SK-N-SH (cell line): ENCODE data around the gene DNAJC4. TPM values are rescaled to one million over a fixed set of nuclear protein-coding genes. Genes with fewer than 3 reads are reported as not detected.

Experiments
- CTCF ChIA-PET: fragments of 300-600, 350-600 bp; formaldehyde crosslinking; extraction: SDS; loops from one replicate; lab custom pipeline; 2021; lab: Yijun Ruan, JAX
- POLR2A ChIA-PET: fragments of 350-600 bp; sonication (Branson Sonifier 250); formaldehyde crosslinking; extraction: SDS; loops from one replicate; lab custom pipeline; 2020; ENCODE audit warnings: antibody characterized with exemption, inconsistent platforms; lab: Yijun Ruan, JAX
- DNase-seq: peaks from one replicate; pipeline ENCODE4 v3.0.0; 2012
- H2AFZ ChIP-seq: fragments of 200-600 bp; sonication (generic); 2 replicates; pipeline ENCODE4 v1.8.1; 2016; ENCODE audit warnings: antibody characterized with exemption, mild to moderate bottlenecking, low read depth
- H3F3A ChIP-seq: fragments of 200-600 bp; sonication (generic); replicated peaks from 2 replicates; pipeline ENCODE3; 2016; ENCODE audit warnings: antibody characterized with exemption, mild to moderate bottlenecking; ENCODE audit not compliant: insufficient read depth
- H3K27ac ChIP-seq, 2 experiments: fragments of 200-500 bp in 1 of 2; fragments of 200-600 bp in 1 of 2; sonication (Bioruptor generic) in 1 of 2; sonication (generic), shearing (Covaris generic) in 1 of 2; 2 replicates each; pipeline versions ENCODE4 v1.5.1 to v1.6.1; 2014 to 2016; ENCODE audit warnings: low read depth in 2 of 2, inconsistent platforms in 1 of 2, low read length in 1 of 2, mild to moderate bottlenecking in 1 of 2, mixed read lengths in 1 of 2
- H3K27me3 ChIP-seq: fragments of 200-600 bp; sonication (generic), shearing (Covaris generic); 2 replicates; pipeline ENCODE4 v1.6.1; 2016; ENCODE audit warnings: mixed run types; ENCODE audit not compliant: insufficient read depth
- H3K36me3 ChIP-seq, 2 experiments: fragments of 200-500 bp in 1 of 2; fragments of 200-600 bp in 1 of 2; sonication (Bioruptor generic) in 1 of 2; sonication (generic) in 1 of 2; replicated peaks in 1 of 2; 2 replicates each; pipeline versions ENCODE3 to v1.5.1; 2014 to 2016; ENCODE audit warnings: low read length in 1 of 2, mild to moderate bottlenecking in 1 of 2; ENCODE audit not compliant: insufficient read depth in 2 of 2, control insufficient read depth in 1 of 2
- H3K4me1 ChIP-seq, 2 experiments: fragments of 200-500 bp in 1 of 2; fragments of 200-600 bp in 1 of 2; sonication (Bioruptor generic) in 1 of 2; sonication (generic), shearing (Covaris generic) in 1 of 2; 2 replicates each; pipeline versions ENCODE4 v1.5.1 to v1.6.1; 2014 to 2016; ENCODE audit warnings: low read depth in 1 of 2, low read length in 1 of 2, mixed run types in 1 of 2; ENCODE audit not compliant: insufficient read depth in 2 of 2, control insufficient read depth in 1 of 2
- H3K4me2 ChIP-seq: fragments of 200-600 bp; sonication (generic), shearing (Covaris generic); 2 replicates; pipeline ENCODE4 v1.6.1; 2017; ENCODE audit warnings: mixed run types
- H3K4me3 ChIP-seq, 2 experiments: fragments of 200-500 bp in 1 of 2; fragments of 200-600 bp in 1 of 2; sonication (Bioruptor generic) in 1 of 2; sonication (generic), shearing (Covaris generic) in 1 of 2; 2 replicates each; pipeline versions ENCODE4 v1.5.1 to v1.8.1; 2014 to 2016; ENCODE audit warnings: low read depth in 2 of 2, inconsistent platforms in 1 of 2, low read length in 1 of 2, mild to moderate bottlenecking in 1 of 2, mixed read lengths in 1 of 2, moderate library complexity in 1 of 2
- H3K79me2 ChIP-seq: fragments of 200-600 bp; sonication (generic); 2 replicates; pipeline ENCODE4 v1.8.1; 2017; ENCODE audit warnings: mild to moderate bottlenecking; ENCODE audit not compliant: insufficient read depth
- H3K9ac ChIP-seq: fragments of 200-600 bp; sonication (generic); 2 replicates; pipeline ENCODE4 v1.6.1; 2017; ENCODE audit warnings: mixed run types
- H3K9me2 ChIP-seq: fragments of 200-600 bp; sonication (generic); 2 replicates; pipeline ENCODE4 v1.6.1; 2017; ENCODE audit warnings: mixed run types
- H3K9me3 ChIP-seq: fragments of 200-600 bp; sonication (generic); 2 replicates; pipeline ENCODE4 v1.6.1; 2017; ENCODE audit warnings: mixed run types, mild to moderate bottlenecking, moderate library complexity
- H4K20me1 ChIP-seq: fragments of 200-600 bp; sonication (generic); 2 replicates; pipeline ENCODE4 v1.6.1; 2017; ENCODE audit warnings: mild to moderate bottlenecking, mixed run types; ENCODE audit not compliant: insufficient read depth
- ELF1 ChIP-seq: IDR thresholded peaks from 2 replicates; pipeline ENCODE4 v1.4.0; 2012
- NFIC ChIP-seq: IDR thresholded peaks from 2 replicates; pipeline ENCODE4 v1.4.0; 2012; ENCODE audit warnings: borderline replicate concordance
- RFX5 ChIP-seq: IDR thresholded peaks from 2 replicates; pipeline ENCODE4 v1.6.1; 2012; ENCODE audit warnings: mild to moderate bottlenecking, improper control_type of control experiment, low read length
- YY1 ChIP-seq: IDR thresholded peaks from 2 replicates; pipeline ENCODE4 v1.4.0; 2012; ENCODE audit warnings: low read depth, mild to moderate bottlenecking
- ZBTB33 ChIP-seq: IDR thresholded peaks from 2 replicates; pipeline ENCODE4 v1.4.0; 2012; ENCODE audit warnings: low read depth, borderline replicate concordance
- WGBS: methylation state at CpG from one replicate; pipeline ENCODE4 v1.1.6; 2017; ENCODE audit warnings: low lambda C conversion rate; 5-methylcytosine and 5-hydroxymethylcytosine counted together
- polyA plus RNA-seq, 3 experiments: library from polyadenylated mRNA; depleted of rRNA; stranded (reverse); fragments of >200 nt; gene quantifications; 2 replicates each; pipeline ENCODE4 v1.2.3, GENCODE V29; 2012
- TF ChIP-seq, protein P1 (sequence below): fragments of 150-350 bp; IDR thresholded peaks from 2 replicates; pipeline ENCODE4 v1.6.1; 2016; ENCODE audit warnings: mild to moderate bottlenecking, low read depth, low read length

Gene DNAJC4
- polyA plus RNA-seq, 1 of the 3 experiments (the other 2 are of a cell fraction), result 52.1 TPM

DNA sequence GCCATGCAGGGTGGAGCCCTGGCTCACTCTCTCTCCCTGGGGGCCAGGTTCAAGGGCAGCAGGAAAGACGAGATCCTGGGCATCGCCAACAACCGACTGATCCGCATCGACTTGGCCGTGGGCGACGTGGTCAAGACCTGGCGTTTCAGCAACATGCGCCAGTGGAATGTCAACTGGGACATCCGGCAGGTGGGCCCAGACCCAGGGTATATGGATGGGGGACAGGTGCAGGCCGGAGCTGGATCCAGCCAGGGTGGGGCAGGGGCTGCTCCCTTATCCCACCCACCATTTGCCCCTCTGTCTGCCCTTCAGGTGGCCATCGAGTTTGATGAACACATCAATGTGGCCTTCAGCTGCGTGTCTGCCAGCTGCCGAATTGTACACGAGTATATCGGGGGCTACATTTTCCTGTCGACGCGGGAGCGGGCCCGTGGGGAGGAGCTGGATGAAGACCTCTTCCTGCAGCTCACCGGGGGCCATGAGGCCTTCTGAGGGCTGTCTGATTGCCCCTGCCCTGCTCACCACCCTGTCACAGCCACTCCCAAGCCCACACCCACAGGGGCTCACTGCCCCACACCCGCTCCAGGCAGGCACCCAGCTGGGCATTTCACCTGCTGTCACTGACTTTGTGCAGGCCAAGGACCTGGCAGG is 7.2 kb upstream of the DNAJC4 start:
- POLR2A ChIA-PET, result interaction anchor here (1.0 to 1.4 kb wide), 3 partner anchors 12 to 37 kb away, joined by 3 to 5 read pairs (median 4); partner anchors contain the start of gene STIP1

GRCh38 chr11:64224151-64224890 is 6.0 kb upstream of the DNAJC4 start:
- CTCF ChIA-PET, result interaction anchor here (1.2 to 5.2 kb wide), 6 partner anchors 14 to 139 kb away, joined by 3 to 36 read pairs (median 8); partner anchors contain the start of genes FERMT3 and PLCB3
- H3K27me3 ChIP-seq, result no peaks in the 10 kb centered on the region
- POLR2A ChIA-PET, result interaction anchor here (0.8 to 1.4 kb wide), 4 partner anchors 13 to 21 kb away, joined by 3 to 5 read pairs (median 4); partner anchors contain the start of gene FKBP2
- no peaks in the 10 kb centered on the region for H3K9me3 ChIP-seq
- H3K4me2 ChIP-seq, result peak overlapping the region; percentile 98; the same call in 1 of the 2 replicates
- peaks cover 0 to 11% of the 10 kb centered on the region in 2 experiments for H3K36me3 ChIP-seq
- no peak for DNase-seq
- H3K4me1 ChIP-seq, result peaks cover 9 to 31% of the 10 kb centered on the region in 2 experiments; a peak in 2 of 4 replicates
- no peak overlapping the region for H2AFZ ChIP-seq
- TF ChIP-seq RFX5, result no peak
- no peak for TF ChIP-seq ZBTB33
- TF ChIP-seq NFIC, result no peak
- TF ChIP-seq, protein P1, sequence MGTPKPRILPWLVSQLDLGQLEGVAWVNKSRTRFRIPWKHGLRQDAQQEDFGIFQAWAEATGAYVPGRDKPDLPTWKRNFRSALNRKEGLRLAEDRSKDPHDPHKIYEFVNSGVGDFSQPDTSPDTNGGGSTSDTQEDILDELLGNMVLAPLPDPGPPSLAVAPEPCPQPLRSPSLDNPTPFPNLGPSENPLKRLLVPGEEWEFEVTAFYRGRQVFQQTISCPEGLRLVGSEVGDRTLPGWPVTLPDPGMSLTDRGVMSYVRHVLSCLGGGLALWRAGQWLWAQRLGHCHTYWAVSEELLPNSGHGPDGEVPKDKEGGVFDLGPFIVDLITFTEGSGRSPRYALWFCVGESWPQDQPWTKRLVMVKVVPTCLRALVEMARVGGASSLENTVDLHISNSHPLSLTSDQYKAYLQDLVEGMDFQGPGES, result no peak
- no peak for TF ChIP-seq ELF1
- TF ChIP-seq, all 33 proteins: peak for 0
- Histone ChIP-seq H3K4me3 (no peak overlapping the region), H3K9me2 (no peaks in the 10 kb centered on the region), H3F3A (peaks cover 2% of the 10 kb centered on the region), H4K20me1 (no peaks in the 10 kb centered on the region), H3K9ac (no peak overlapping the region), H3K79me2 (peaks cover 42% of the 10 kb centered on the region), H3K27ac (no peak overlapping the region)
- 78% methylated on average over 6 of the region's 17 CpGs for WGBS

More for the DNA sequence above, 7.2 kb upstream of the DNAJC4 start:
- H3K9ac ChIP-seq, result no peak overlapping the region
- H3K27ac ChIP-seq, result no peak overlapping the region
- no peaks in the 10 kb centered on the region for H3K9me2 ChIP-seq
- H3K4me3 ChIP-seq, result no peak overlapping the region
- CTCF ChIA-PET, result interaction anchor here (1.0 to 5.2 kb wide), 6 partner anchors 16 to 386 kb away, joined by 3 to 36 read pairs (median 8); partner anchors contain the start of gene PLCB3
- H3K36me3 ChIP-seq, result peaks cover 0 to 10% of the 10 kb centered on the region in 2 experiments
- peaks cover 32% of the 10 kb centered on the region for H3K79me2 ChIP-seq
- H3K9me3 ChIP-seq, result no peaks in the 10 kb centered on the region
- peaks cover 8 to 37% of the 10 kb centered on the region in 2 experiments; a peak in 2 of 4 replicates for H3K4me1 ChIP-seq
- no peak overlapping the region for H2AFZ ChIP-seq
- no peaks in the 10 kb centered on the region for H3K27me3 ChIP-seq
- H3F3A ChIP-seq, result peaks cover 2% of the 10 kb centered on the region
- H3K4me2 ChIP-seq, result no peak overlapping the region
- no peak for TF ChIP-seq YY1
- no peak for DNase-seq
- 94% methylated on average over 15 of the region's 24 CpGs for WGBS
- no peaks in the 10 kb centered on the region for H4K20me1 ChIP-seq
